Large intestine (tissue), 3 donors: Measurements from ENCODE around the gene CABLES2. TPM values are rescaled to one million over a fixed set of nuclear protein-coding genes. Genes with fewer than 3 reads are reported as not detected.

ENCODE experiments used
- DNase-seq, 2 donors: peaks; one replicate each; pipeline versions ENCODE4 v3.0.0 to v3.0.0-alpha.2; 2013
- H3K27ac ChIP-seq: one replicate; pipeline ENCODE4 v1.5.1; 2013; ENCODE audit warnings: low read length
- H3K27me3 ChIP-seq: 2 replicates; pipeline ENCODE4 v1.6.1; 2013; ENCODE audit warnings: low read length; ENCODE audit not compliant: control insufficient read depth, insufficient read depth
- H3K36me3 ChIP-seq: 2 replicates; pipeline ENCODE4 v1.6.1; 2013; ENCODE audit warnings: low read length; ENCODE audit not compliant: control insufficient read depth, insufficient read depth
- H3K4me1 ChIP-seq: one replicate; pipeline ENCODE4 v1.6.1; 2013; ENCODE audit warnings: low read length; ENCODE audit not compliant: control insufficient read depth, insufficient read depth
- H3K4me3 ChIP-seq: one replicate; pipeline ENCODE4 v1.5.1; 2013; ENCODE audit warnings: low read length
- H3K9me3 ChIP-seq: one replicate; pipeline ENCODE4 v1.6.1; 2013; ENCODE audit warnings: mild to moderate bottlenecking, low read depth, low read length, moderate library complexity; ENCODE audit not compliant: control insufficient read depth
- WGBS: methylation state at CpG from one replicate; pipeline ENCODE4 v1.1.5; 2013; ENCODE audit warnings: low lambda C conversion rate; ENCODE audit not compliant: insufficient coverage; 5-methylcytosine and 5-hydroxymethylcytosine counted together
- polyA plus RNA-seq: library from polyadenylated mRNA; unstranded; fragments of 120-200 nt; gene quantifications from one replicate; pipeline ENCODE4 v1.2.1, GENCODE V29; 2013

The CABLES2 gene
- polyA plus RNA-seq, 1 donor: 7.1 TPM

DNA sequence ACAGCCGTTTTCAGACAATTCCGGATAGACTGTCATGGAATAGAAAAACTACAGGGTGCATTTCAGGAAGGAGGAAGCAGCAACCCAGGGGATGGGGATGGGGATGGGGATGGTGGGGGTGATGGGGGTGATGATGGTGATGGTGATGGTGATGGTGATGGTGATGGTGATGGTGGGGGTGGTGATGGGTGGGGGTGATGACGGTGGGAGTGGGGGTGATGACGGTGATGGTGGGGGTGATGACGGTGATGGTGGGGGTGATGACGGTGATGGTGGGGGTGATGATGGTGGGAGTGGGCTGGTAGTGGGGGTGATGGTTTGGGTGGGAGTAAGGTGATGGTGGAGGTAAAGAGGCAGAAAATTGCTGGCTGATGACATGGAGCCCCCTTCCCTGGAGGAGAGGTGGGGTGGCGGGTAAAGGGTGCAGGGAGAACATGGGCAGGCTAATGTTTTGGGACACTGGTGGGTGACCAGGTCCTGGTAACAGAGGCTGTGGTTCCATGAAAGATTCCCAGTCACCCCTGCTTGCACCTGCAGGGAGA, 57.5 kb downstream of the CABLES2 start:
- peaks cover 18% of the 10 kb centered on the region for H3K4me1 ChIP-seq
- DNase-seq: no peak
- WGBS: no CpG with 5 or more reads among the region's 7 CpGs
- H3K27ac ChIP-seq: peak overlapping the region; percentile 35
- H3K27me3 ChIP-seq: no peaks in the 10 kb centered on the region
- H3K36me3 ChIP-seq: peaks cover 27% of the 10 kb centered on the region
- H3K4me3 ChIP-seq: no peak overlapping the region
- H3K9me3 ChIP-seq: no peaks in the 10 kb centered on the region

DNA sequence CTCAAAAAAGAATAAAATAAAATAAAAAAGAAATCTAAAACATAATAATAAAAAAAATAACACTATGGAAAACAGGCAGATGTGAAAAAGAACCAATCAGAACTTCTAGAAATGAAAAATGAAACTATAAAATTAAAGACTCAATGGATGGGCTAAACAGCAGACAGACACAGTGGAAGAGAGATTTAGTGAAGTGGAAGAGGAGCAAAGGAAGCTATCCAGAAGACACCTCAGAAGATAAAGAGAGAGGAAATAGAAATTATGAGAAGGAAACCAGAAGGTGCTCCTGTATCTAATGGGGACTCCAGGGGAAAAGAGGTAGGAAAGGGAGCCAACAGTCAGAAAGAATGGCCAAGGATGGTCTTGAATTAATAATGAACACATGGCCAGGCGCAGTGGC, 58.5 kb downstream of the CABLES2 start:
- no peaks in the 10 kb centered on the region for H3K9me3 ChIP-seq
- H3K4me1 ChIP-seq: peaks cover 15% of the 10 kb centered on the region
- no CpG with 5 or more reads among the region's 1 CpG for WGBS
- DNase-seq: no peak
- no peaks in the 10 kb centered on the region for H3K27me3 ChIP-seq
- peaks cover 27% of the 10 kb centered on the region for H3K36me3 ChIP-seq
- H3K4me3 ChIP-seq: no peak overlapping the region
- no peak overlapping the region for H3K27ac ChIP-seq

DNA sequence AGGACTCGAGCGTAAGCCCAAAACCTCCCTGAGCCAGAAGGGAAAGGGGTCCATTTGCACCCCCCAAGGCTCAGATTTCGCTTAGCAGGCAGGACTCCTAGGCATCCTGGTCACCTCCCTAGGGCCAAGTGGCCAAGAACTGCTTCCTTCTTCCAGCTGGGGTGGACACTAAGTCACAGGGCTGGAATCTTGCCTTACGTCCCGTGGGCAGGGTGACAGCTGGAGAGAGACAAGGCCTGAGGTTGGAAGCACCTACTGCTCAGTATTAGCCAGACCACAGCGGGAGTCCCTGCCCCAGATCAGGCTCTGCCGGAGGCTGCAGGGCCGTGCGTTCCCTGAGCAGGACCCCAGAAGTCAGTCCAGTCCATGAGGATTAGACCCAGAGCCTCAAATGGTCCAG, 59.6 kb downstream of the CABLES2 start:
- Histone ChIP-seq H3K36me3 (peaks cover 24% of the 10 kb centered on the region), H3K9me3 (no peaks in the 10 kb centered on the region), H3K27me3 (no peaks in the 10 kb centered on the region), H3K4me1 (peaks cover 14% of the 10 kb centered on the region), H3K4me3 (no peak overlapping the region), H3K27ac (no peak overlapping the region)
- no CpG with 5 or more reads among the region's 9 CpGs for WGBS
- no peak for DNase-seq

DNA sequence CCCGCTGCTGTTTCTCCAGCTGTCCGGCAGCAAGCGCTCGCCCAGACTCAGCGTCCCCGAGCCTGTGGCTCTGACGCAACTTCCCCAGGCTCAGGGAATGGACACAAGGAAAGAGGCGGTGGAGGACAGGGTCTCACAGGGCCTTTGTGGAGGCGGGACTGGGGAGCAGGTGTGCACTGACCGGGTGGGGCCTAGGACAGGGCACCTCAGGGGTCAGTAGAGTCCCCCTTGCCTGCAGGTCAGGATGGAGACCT, 60.0 kb downstream of the CABLES2 start:
- Histone ChIP-seq H3K9me3 (no peaks in the 10 kb centered on the region), H3K27ac (no peak overlapping the region), H3K36me3 (peaks cover 24% of the 10 kb centered on the region), H3K4me1 (peaks cover 14% of the 10 kb centered on the region), H3K27me3 (no peaks in the 10 kb centered on the region), H3K4me3 (no peak overlapping the region)
- DNase-seq: no peak
- no CpG with 5 or more reads among the region's 10 CpGs for WGBS

DNA sequence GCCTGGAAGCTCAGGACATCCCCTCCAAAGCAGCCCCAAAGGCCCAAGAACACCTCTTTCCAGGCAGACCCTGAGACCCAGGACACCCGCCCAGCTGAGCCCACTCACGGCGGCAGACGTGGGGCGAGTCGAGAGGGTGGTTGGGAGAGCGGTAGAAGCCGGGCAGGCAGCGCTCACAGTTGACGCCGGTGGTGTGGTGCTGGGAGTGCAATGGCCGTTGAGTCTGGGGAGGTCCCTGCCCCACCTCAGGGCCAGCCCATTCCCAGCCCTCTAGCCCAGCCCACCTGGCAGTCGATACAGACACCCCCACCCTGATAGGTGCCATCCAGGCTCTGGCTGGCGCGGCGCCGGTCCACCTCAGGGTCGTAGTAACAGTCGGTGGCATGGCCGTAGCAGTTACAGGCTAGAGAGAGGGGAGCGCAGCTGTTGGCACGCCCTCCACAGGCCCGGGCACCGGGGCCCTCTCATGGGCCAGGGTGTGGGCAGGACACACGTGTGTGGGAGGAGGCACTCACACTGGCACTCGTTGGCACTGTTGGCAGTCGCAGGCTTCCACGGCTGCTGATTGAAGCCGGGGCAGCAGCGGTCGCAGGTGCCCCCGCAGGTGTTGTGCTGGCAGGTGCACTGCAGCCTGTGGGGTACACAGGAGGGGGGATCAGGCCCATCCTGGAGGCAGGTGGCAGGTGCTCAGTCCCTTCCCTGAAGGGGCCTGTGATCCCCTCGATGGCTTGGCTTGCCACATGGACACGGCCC, 60.5 kb downstream of the CABLES2 start:
- WGBS: no CpG with 5 or more reads among the region's 34 CpGs
- no peak for DNase-seq
- H3K4me1 ChIP-seq: peaks cover 14% of the 10 kb centered on the region
- H3K9me3 ChIP-seq: no peaks in the 10 kb centered on the region
- no peaks in the 10 kb centered on the region for H3K27me3 ChIP-seq
- H3K27ac ChIP-seq: no peak overlapping the region
- H3K36me3 ChIP-seq: peaks cover 19% of the 10 kb centered on the region
- no peak overlapping the region for H3K4me3 ChIP-seq

DNA sequence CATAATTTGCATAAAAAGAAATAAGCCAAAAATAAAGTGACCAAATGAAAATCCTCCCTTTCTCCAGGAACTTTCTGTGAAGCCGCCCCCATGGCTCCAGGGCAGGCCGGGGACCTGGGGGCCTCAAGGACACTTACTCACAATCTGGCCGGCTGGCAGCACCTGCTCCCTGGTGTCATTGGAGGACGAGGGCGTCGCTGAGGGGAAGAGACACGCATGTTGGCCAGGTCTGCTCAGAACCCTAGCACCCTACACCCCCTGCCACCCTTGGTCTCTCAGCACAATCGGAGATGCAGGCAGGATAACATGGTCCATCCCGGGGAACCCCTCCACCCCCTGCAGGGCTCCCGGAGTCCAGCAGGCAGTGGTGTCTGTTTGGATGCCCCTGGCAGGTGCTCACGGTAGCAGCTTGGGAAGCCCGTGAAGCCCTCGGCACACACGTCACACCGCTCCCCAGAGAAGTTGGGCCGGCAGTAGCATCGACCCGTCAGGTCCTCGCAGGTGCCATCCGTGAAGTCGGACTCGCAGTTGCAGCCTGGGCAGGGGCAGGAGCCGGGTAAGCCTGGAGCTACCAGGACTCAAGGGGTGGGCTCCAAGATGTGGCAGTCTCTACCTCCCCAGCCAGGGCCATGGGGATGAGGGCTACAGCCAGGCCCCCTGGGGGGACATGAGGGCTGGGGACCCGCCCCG, 61.3 kb downstream of the CABLES2 start:
- peaks cover 12% of the 10 kb centered on the region for H3K36me3 ChIP-seq
- 100% methylated on average over 1 of the region's 25 CpGs for WGBS

DNA sequence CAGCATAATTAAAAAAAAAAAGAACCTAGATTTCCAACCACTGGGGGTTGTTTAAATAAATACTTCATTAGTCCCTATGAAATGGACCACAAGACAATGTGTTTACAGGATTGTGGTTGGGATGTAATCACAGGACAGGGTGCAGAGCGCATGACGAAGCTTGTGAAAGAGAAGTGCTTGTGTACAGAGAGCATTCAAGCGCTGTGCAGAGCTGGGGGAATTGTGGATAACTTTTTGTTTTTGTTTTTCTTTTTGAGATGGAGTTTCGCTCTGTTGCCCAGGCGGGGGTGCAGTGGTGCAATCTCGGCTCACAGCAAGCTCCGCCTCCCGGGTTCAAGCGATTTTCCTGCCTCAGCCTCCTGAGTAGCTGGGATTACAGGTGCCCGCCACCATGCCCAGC, 62.3 kb downstream of the CABLES2 start:
- peaks cover 1% of the 10 kb centered on the region for H3K4me1 ChIP-seq
- H3K27me3 ChIP-seq: no peaks in the 10 kb centered on the region
- no peak overlapping the region for H3K4me3 ChIP-seq
- no peak for DNase-seq
- no peak overlapping the region for H3K27ac ChIP-seq
- H3K9me3 ChIP-seq: no peaks in the 10 kb centered on the region
- H3K36me3 ChIP-seq: peaks cover 15% of the 10 kb centered on the region
- WGBS: no CpG with 5 or more reads among the region's 10 CpGs

More for the DNA sequence above, 61.3 kb downstream of the CABLES2 start:
- Histone ChIP-seq H3K9me3 (no peaks in the 10 kb centered on the region), H3K27me3 (no peaks in the 10 kb centered on the region), H3K4me1 (peaks cover 12% of the 10 kb centered on the region), H3K4me3 (no peak overlapping the region), H3K27ac (no peak overlapping the region)
- DNase-seq: no peak

DNA sequence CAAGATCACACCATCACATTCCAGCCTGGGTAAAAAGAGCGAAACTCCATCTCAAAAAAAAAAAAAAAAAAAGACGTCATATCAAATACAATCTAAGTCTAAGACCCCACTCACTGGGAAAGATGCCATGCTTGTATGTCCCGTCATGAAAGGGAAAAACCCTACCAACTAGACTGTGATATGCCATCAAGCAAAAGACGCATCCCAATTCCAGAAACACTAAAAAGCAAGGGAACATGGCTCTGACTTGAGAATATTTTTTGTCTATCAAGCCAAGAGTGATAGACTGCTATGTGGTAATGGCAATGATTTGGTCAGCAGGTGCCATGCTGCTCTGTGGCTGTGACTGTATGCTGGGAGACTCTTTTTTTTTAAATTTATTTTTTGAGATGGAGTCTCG, 63.0 kb downstream of the CABLES2 start:
- Histone ChIP-seq H3K9me3 (no peaks in the 10 kb centered on the region), H3K27ac (no peak overlapping the region), H3K4me3 (no peak overlapping the region), H3K27me3 (no peaks in the 10 kb centered on the region), H3K4me1 (no peaks in the 10 kb centered on the region), H3K36me3 (peaks cover 17% of the 10 kb centered on the region)
- no CpG with 5 or more reads among the region's 5 CpGs for WGBS
- DNase-seq: no peak

DNA sequence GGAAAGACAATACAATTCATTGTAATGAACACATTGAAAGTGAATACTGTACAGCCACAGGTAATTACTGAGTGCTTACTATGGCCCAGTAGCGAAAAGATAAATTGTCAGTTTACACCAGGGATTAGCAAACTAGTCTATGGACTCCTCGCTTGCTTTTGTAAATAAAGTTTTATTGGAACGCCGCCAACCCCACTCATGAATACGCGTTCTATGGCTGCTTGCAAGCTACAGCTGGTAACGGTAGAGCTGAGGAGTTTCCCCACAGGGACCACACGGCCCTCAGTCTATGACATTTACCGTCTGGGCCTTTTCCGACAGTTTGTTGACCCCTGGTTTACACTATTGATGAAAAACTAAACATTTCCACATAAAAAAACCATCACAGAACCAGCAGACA, 64.2 kb downstream of the CABLES2 start:
- no peak for DNase-seq
- peaks cover 21% of the 10 kb centered on the region for H3K36me3 ChIP-seq
- no peaks in the 10 kb centered on the region for H3K4me1 ChIP-seq
- WGBS: no CpG with 5 or more reads among the region's 10 CpGs
- no peaks in the 10 kb centered on the region for H3K9me3 ChIP-seq
- H3K27ac ChIP-seq: no peak overlapping the region
- H3K4me3 ChIP-seq: no peak overlapping the region
- no peaks in the 10 kb centered on the region for H3K27me3 ChIP-seq

DNA sequence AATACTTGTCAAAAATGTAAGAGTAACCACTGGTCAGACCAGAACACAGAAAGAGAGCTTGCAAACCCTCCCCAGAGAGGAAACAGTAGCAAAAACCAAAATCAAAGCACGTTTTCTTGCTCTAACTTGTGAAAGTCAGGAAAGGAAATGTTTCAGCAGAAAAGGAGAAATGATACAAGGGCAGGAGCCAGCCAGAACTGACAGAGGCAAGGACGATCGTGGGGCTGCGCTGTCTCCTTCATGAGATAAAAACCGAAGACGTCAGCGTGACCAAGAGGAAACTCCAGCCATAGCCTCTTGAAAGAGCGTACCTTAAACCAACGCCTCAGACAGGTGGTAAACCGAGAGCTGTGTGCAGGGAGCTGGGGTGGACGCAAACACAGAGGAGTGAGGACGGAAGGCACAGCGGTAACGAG, 67.4 kb downstream of the CABLES2 start:
- no peaks in the 10 kb centered on the region for H3K4me1 ChIP-seq
- 66% methylated on average over 3 of the region's 14 CpGs for whole genome bisulfite sequencing
- no peak for DNase-seq
- no peaks in the 10 kb centered on the region for H3K27me3 ChIP-seq
- no peaks in the 10 kb centered on the region for H3K9me3 ChIP-seq
- H3K4me3 ChIP-seq: no peak overlapping the region
- H3K27ac ChIP-seq: no peak overlapping the region
- peaks cover 32% of the 10 kb centered on the region for H3K36me3 ChIP-seq
